WTC11 (cell line): Measurements from ENCODE around the gene B4GALNT3. TPM values are rescaled to one million over a fixed set of nuclear protein-coding genes. Genes with fewer than 3 reads are reported as not detected.

Experiments used
- ATAC-seq: fragments of 200-7000 bp; cut with Tn5 transposase; 2 replicates; pipeline ENCODE4 v1.10.0; 2021; ENCODE audit warnings: mild to moderate bottlenecking, moderate library complexity
- CTCF ChIA-PET: fragments of 300-600 bp; sonication (Branson Sonifier 250); formaldehyde crosslinking; loops from one replicate; lab custom pipeline; 2021; ENCODE audit warnings: antibody characterized with exemption; lab: Charles Lee
- POLR2A ChIA-PET: fragments of 350-600 bp; sonication (Branson Sonifier 250); formaldehyde crosslinking; loops from one replicate; lab custom pipeline; 2021; ENCODE audit warnings: antibody characterized with exemption; lab: Charles Lee
- DNase-seq: peaks from one replicate; pipeline ENCODE4 v3.0.0; 2021; ENCODE audit warnings: low spot score
- H3K27ac Mint-ChIP-seq: 2 replicates; pipeline ENCODE4 v1.8.0; 2021; ENCODE audit warnings: mixed read lengths
- H3K27me3 Mint-ChIP-seq: 2 replicates; pipeline ENCODE4 v1.8.0; 2021; ENCODE audit warnings: low read depth, mild to moderate bottlenecking, moderate library complexity, mixed read lengths
- H3K36me3 Mint-ChIP-seq: 2 replicates; pipeline ENCODE4 v1.8.0; 2021; ENCODE audit warnings: mixed read lengths
- H3K4me1 Mint-ChIP-seq: 2 replicates; pipeline ENCODE4 v1.8.0; 2022; ENCODE audit warnings: mixed read lengths
- H3K4me3 Mint-ChIP-seq: 2 replicates; pipeline ENCODE4 v1.8.0; 2021; ENCODE audit warnings: mild to moderate bottlenecking, moderate library complexity, mixed read lengths
- H3K9me3 Mint-ChIP-seq: 2 replicates; pipeline ENCODE4 v1.8.0; 2021; ENCODE audit warnings: mixed read lengths
- CREM ChIP-seq: sonication (generic); formaldehyde crosslinking; IDR thresholded peaks from 2 replicates; pipeline ENCODE4 v1.8.1; 2022; ENCODE audit warnings: mild to moderate bottlenecking, missing genetic modification reagents, moderate library complexity
- FOXJ3 ChIP-seq: sonication (generic); formaldehyde crosslinking; IDR thresholded peaks from 2 replicates; pipeline ENCODE4 v1.9.0; 2021; ENCODE audit warnings: missing genetic modification reagents, mild to moderate bottlenecking, borderline replicate concordance
- GABPB1 ChIP-seq: sonication (generic); formaldehyde crosslinking; IDR thresholded peaks from 2 replicates; pipeline ENCODE4 v1.8.1; 2023; ENCODE audit warnings: mild to moderate bottlenecking, missing genetic modification reagents
- NFATC4 ChIP-seq: fragments of 250-450 bp; sonication (Bioruptor Pico); IDR thresholded peaks from 2 replicates; pipeline ENCODE4 v1.9.0; 2021; ENCODE audit warnings: mild to moderate bottlenecking
- SP1 ChIP-seq: sonication (generic); formaldehyde crosslinking; conservative IDR thresholded peaks from 2 replicates; pipeline ENCODE4 v1.8.1; 2022; ENCODE audit warnings: missing genetic modification reagents
- TEAD1 ChIP-seq: sonication (generic); formaldehyde crosslinking; IDR thresholded peaks from 2 replicates; pipeline ENCODE4 v1.8.0; 2022; ENCODE audit warnings: mild to moderate bottlenecking, missing genetic modification reagents
- ZNF138 ChIP-seq: sonication (generic); formaldehyde crosslinking; conservative IDR thresholded peaks from 2 replicates; pipeline ENCODE4 v1.8.1; 2022; ENCODE audit warnings: mild to moderate bottlenecking, moderate library complexity, missing genetic modification reagents
- ZNF671 ChIP-seq: fragments of 250-450 bp; sonication (Bioruptor Pico); IDR thresholded peaks from 2 replicates; pipeline ENCODE4 v1.8.0; 2021; ENCODE audit warnings: mild to moderate bottlenecking
- total RNA-seq: library from RNA; stranded (reverse); gene quantifications from 3 replicates; pipeline ENCODE4 v1.2.3, GENCODE V29; 2021
- TF ChIP-seq, protein P1 (sequence below): sonication (generic); formaldehyde crosslinking; IDR thresholded peaks from 2 replicates; pipeline ENCODE4 v1.8.1; 2023; ENCODE audit warnings: mild to moderate bottlenecking, missing genetic modification reagents, borderline replicate concordance
- TF ChIP-seq, protein P2 (sequence below): fragments of 250-450 bp; sonication (Bioruptor Pico); IDR thresholded peaks from 2 replicates; pipeline ENCODE4 v1.9.0; 2021; ENCODE audit warnings: moderate library complexity, mild to moderate bottlenecking, inconsistent platforms, borderline replicate concordance
- TF ChIP-seq, protein P3 (sequence below): sonication (generic); formaldehyde crosslinking; IDR thresholded peaks from 2 replicates; pipeline ENCODE4 v1.8.1; 2022; ENCODE audit warnings: mild to moderate bottlenecking, missing genetic modification reagents, moderate library complexity, borderline replicate concordance

B4GALNT3 gene
- total RNA-seq, 1 experiment from 2014 or later, result 19.0 TPM

- TF ChIP-seq, protein P1, sequence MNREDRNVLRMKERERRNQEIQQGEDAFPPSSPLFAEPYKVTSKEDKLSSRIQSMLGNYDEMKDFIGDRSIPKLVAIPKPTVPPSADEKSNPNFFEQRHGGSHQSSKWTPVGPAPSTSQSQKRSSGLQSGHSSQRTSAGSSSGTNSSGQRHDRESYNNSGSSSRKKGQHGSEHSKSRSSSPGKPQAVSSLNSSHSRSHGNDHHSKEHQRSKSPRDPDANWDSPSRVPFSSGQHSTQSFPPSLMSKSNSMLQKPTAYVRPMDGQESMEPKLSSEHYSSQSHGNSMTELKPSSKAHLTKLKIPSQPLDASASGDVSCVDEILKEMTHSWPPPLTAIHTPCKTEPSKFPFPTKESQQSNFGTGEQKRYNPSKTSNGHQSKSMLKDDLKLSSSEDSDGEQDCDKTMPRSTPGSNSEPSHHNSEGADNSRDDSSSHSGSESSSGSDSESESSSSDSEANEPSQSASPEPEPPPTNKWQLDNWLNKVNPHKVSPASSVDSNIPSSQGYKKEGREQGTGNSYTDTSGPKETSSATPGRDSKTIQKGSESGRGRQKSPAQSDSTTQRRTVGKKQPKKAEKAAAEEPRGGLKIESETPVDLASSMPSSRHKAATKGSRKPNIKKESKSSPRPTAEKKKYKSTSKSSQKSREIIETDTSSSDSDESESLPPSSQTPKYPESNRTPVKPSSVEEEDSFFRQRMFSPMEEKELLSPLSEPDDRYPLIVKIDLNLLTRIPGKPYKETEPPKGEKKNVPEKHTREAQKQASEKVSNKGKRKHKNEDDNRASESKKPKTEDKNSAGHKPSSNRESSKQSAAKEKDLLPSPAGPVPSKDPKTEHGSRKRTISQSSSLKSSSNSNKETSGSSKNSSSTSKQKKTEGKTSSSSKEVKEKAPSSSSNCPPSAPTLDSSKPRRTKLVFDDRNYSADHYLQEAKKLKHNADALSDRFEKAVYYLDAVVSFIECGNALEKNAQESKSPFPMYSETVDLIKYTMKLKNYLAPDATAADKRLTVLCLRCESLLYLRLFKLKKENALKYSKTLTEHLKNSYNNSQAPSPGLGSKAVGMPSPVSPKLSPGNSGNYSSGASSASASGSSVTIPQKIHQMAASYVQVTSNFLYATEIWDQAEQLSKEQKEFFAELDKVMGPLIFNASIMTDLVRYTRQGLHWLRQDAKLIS (CRISPR knock-in tag), result no peak
- TF ChIP-seq ZNF138 (CRISPR knock-in tag) (no peak), ZNF671 (CRISPR knock-in tag) (no peak), NFATC4 (CRISPR knock-in tag) (no peak), TEAD1 (CRISPR knock-in tag) (no peak), SP1 (CRISPR knock-in tag) (no peak)
- TF ChIP-seq, protein P2, sequence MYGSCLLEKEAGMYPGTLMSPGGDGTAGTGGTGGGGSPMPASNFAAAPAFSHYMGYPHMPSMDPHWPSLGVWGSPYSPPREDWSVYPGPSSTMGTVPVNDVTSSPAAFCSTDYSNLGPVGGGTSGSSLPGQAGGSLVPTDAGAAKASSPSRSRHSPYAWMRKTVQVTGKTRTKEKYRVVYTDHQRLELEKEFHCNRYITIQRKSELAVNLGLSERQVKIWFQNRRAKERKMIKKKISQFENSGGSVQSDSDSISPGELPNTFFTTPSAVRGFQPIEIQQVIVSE (CRISPR knock-in tag), result no peak
Observed at GRCh38 chr12:537772-538171, 78.0 kb downstream of the B4GALNT3 start (continued).

DNA sequence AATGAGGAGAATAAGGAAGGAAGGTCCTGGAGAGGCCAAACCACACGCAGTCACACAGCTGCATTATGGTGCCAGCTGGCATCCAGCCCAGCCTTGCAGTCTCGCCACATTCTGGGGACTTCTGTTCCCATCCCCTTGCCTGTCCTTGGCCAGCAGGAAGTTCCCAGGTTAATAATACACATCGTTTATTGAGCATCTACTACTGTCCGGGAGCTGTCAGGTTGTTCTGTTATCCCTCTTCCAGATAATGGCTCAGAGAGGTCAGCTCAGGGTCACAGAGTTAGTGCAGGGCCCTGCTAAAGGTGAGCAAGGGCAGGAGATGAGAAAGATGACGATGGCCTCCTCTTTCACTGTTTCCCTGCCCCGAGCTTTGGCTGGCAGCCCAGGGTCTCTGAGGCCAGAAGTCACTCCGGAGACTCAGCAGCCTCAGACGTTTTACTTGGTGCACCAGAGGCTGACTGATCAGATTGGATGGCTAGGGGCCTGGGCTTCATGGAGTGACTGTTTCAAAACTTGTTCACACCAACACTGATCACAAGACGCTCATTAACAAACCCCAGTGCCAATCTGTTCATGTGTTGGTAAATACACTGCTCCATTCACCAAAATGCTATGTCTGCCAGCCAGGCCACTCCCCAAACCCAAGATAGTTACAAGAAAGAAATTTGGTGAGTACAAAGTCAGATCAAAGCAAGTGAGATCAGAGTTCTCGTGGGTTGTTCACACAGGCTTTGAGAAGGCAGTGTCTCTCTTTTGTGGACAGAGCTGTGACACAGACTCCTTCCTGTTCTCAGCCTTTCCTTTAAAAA lies 79.2 kb downstream of the B4GALNT3 start:
- CTCF ChIA-PET, result interaction anchor here (0.6 kb wide), 1 partner anchor 61 kb away, joined by 3 read pairs; no protein-coding TSS in a partner anchor

DNA sequence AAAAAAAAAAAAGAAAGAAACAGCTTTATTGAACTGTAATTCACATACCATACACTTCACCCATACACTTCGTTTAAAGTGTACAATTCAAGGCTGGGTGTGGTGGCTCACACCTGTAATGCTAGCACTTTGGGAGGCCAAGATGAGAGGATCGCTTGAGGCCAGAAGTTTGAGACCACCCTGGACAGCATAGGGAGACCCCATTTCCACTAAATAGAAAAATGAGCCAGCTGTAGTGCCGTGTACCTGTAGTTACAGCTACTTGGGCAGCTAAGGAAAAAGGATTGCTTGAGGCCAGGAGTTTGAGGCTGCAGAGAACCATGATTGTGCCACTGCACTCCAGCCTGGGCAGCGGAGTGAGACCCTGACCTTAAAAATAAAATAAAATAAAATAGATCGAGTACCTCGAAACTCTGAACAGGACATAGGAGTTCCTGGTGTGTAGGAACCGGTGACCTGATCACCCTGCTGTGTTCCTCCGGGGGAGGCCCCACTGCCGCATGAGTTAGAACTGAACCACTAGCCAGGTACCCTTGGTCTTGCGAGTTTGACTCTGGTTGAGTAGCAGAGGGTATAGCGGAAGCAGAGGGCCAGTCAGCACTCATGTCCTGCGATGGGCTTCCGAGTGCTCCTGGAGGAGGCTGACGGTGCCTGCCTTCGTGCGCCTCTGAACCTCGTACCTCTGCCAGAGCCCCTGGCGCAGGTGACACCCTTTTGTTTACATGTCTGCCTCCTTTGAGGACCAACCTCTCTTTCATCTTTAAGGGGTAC lies 80.0 kb downstream of the B4GALNT3 start:
- ATAC-seq (no peak), DNase-seq (no peak)
- ChIA-PET POLR2A (no interaction called here), CTCF (interaction anchor here (0.9 to 1.1 kb wide), 2 partner anchors 52 to 97 kb away, joined by 3 to 4 read pairs; no protein-coding TSS in a partner anchor)
- Mint-ChIP-seq H3K36me3 (peaks cover 2% of the 10 kb centered on the region; the same call in 1 of the 2 replicates), H3K27me3 (no peaks in the 10 kb centered on the region), H3K4me1 (peaks cover 19% of the 10 kb centered on the region), H3K27ac (0 out of 2 replicates have a peak overlapping the region, but pooled peaks have one; percentile 1), H3K4me3 (no peak overlapping the region), H3K9me3 (no peaks in the 10 kb centered on the region)
- TF ChIP-seq GABPB1 (CRISPR knock-in tag), result no peak

More for the DNA sequence above, 79.2 kb downstream of the B4GALNT3 start:
- no peak for ATAC-seq
- H3K4me3 Mint-ChIP-seq, result no peak overlapping the region
- no peak overlapping the region for H3K27ac Mint-ChIP-seq
- peaks cover 19% of the 10 kb centered on the region for H3K4me1 Mint-ChIP-seq
- no peaks in the 10 kb centered on the region for H3K27me3 Mint-ChIP-seq
- POLR2A ChIA-PET, result no interaction called here
- TF ChIP-seq CREM (CRISPR knock-in tag) (no peak), FOXJ3 (CRISPR knock-in tag) (no peak)
- TF ChIP-seq, protein P3, sequence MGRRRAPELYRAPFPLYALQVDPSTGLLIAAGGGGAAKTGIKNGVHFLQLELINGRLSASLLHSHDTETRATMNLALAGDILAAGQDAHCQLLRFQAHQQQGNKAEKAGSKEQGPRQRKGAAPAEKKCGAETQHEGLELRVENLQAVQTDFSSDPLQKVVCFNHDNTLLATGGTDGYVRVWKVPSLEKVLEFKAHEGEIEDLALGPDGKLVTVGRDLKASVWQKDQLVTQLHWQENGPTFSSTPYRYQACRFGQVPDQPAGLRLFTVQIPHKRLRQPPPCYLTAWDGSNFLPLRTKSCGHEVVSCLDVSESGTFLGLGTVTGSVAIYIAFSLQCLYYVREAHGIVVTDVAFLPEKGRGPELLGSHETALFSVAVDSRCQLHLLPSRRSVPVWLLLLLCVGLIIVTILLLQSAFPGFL, result no peak
- TF ChIP-seq, all 79 proteins: peak for 0
- DNase-seq, result no peak
- H3K36me3 Mint-ChIP-seq, result peaks cover 2% of the 10 kb centered on the region; the same call in 1 of the 2 replicates
- no peaks in the 10 kb centered on the region for H3K9me3 Mint-ChIP-seq
